GM12878 (cell line): ENCODE measurements around the gene SLC24A4. TPM values are rescaled to one million over a fixed set of nuclear protein-coding genes. Genes with fewer than 3 reads are reported as not detected.

Experiments used
- ATAC-seq: fragments of 200-7000 bp; cut with Tn5 transposase; 3 replicates; pipeline ENCODE4 v1.9.1; 2020; ENCODE audit warnings: mild to moderate bottlenecking, moderate library complexity
- BruUV-seq: library from RNA; stranded (reverse); fragments of 400-500 nt; replicated peaks from 2 replicates; lab custom pipeline; 2021; lab: Mats Ljungman, UMichigan
- CTCF ChIA-PET: fragments of 300-600 bp; sonication (Branson Sonifier 250); formaldehyde crosslinking; extraction: SDS; loops from one replicate; lab custom pipeline; 2021; ENCODE audit warnings: inconsistent platforms; lab: Yijun Ruan, JAX
- POLR2A ChIA-PET: fragments of 350-600 bp; formaldehyde crosslinking; extraction: SDS; loops from one replicate; lab custom pipeline; 2021; ENCODE audit warnings: inconsistent platforms; lab: Charles Lee
- RAD21 ChIA-PET: fragments of 300-600 bp; sonication (Branson Sonifier 250); formaldehyde crosslinking; loops from one replicate; lab custom pipeline; 2023; ENCODE audit warnings: antibody characterized with exemption; ENCODE audit not compliant: unreplicated experiment; lab: Charles Lee
- SMC1A ChIA-PET: fragments of 300-600 bp; sonication (Branson Sonifier 250); formaldehyde crosslinking; loops from one replicate; lab custom pipeline; 2023; ENCODE audit not compliant: unreplicated experiment, uncharacterized antibody; lab: Charles Lee
- DNase-seq: peaks from one replicate; pipeline ENCODE4 v3.0.0-alpha.2; 2011; ENCODE audit warnings: low read depth, low spot score
- FAIRE-seq: peaks from 3 replicates; lab custom pipeline; 2011; peaks lifted over from hg19 to GRCh38; lab: Jason Lieb, UNC
- H2AFZ ChIP-seq: 2 replicates; pipeline ENCODE4 v1.6.0; 2011; ENCODE audit warnings: low read depth, low read length, control low read depth; ENCODE audit not compliant: control insufficient read depth
- H3K27ac ChIP-seq: 2 replicates; pipeline ENCODE4 v1.5.1; 2011; ENCODE audit warnings: control low read depth; ENCODE audit not compliant: control insufficient read depth, insufficient read depth
- H3K27me3 ChIP-seq, 2 experiments: replicated peaks in 1 of 2; 2 replicates each; pipeline versions ENCODE4 v1.6.0 to v1.6.1; 2011; ENCODE audit warnings: low read length in 1 of 2; ENCODE audit not compliant: control insufficient read depth in 2 of 2, insufficient read depth in 2 of 2
- H3K36me3 ChIP-seq, 2 experiments: 2 replicates each; pipeline ENCODE4 v1.5.1; 2011; ENCODE audit warnings: low read length in 1 of 2; ENCODE audit not compliant: control insufficient read depth in 2 of 2, insufficient read depth in 2 of 2
- H3K4me1 ChIP-seq: 2 replicates; pipeline ENCODE4 v1.6.1; 2011; ENCODE audit warnings: mild to moderate bottlenecking, low read length, moderate library complexity, mixed read lengths; ENCODE audit not compliant: control insufficient read depth, insufficient read depth
- H3K4me2 ChIP-seq: 2 replicates; pipeline ENCODE4 v1.6.0; 2011; ENCODE audit warnings: control low read depth; ENCODE audit not compliant: control insufficient read depth, insufficient read depth
- H3K4me3 ChIP-seq: fragments of 200-600 bp; sonication (generic); 2 replicates; pipeline ENCODE4 v1.5.1; 2016
- H3K79me2 ChIP-seq: 2 replicates; pipeline ENCODE4 v1.6.0; 2011; ENCODE audit warnings: low read length; ENCODE audit not compliant: control insufficient read depth, insufficient read depth
- H3K9ac ChIP-seq: 2 replicates; pipeline ENCODE4 v1.8.0; 2011; ENCODE audit warnings: low read length, control low read depth, mixed read lengths; ENCODE audit not compliant: control insufficient read depth, insufficient read depth
- H3K9me3 ChIP-seq: replicated peaks from 3 replicates; pipeline ENCODE4 v1.5.1; 2011; ENCODE audit warnings: mild to moderate bottlenecking, low read length; ENCODE audit not compliant: control insufficient read depth, insufficient read depth
- H4K20me1 ChIP-seq: 2 replicates; pipeline ENCODE4 v1.6.0; 2011; ENCODE audit not compliant: control insufficient read depth, insufficient read depth
- NR2C1 ChIP-seq: fragments of 450-650 bp; IDR thresholded peaks from 2 replicates; pipeline ENCODE4 v1.6.1; 2017; ENCODE audit warnings: antibody characterized with exemption, mild to moderate bottlenecking, moderate library complexity
- RBBP5 ChIP-seq: fragments of 200-600 bp; sonication (generic); conservative IDR thresholded peaks from 2 replicates; pipeline ENCODE4 v1.6.1; 2016
- SRF ChIP-seq, 2 experiments: IDR thresholded peaks; 2 replicates each; pipeline ENCODE4 v1.6.1; 2011; ENCODE audit warnings: low read depth in 2 of 2, low read length in 2 of 2, mild to moderate bottlenecking in 1 of 2, moderate library complexity in 1 of 2
- TAF1 ChIP-seq: IDR thresholded peaks from 2 replicates; pipeline ENCODE4 v1.6.1; 2011; ENCODE audit warnings: mild to moderate bottlenecking, low read depth, low read length, borderline replicate concordance
- TCF3 ChIP-seq: IDR thresholded peaks from 2 replicates; pipeline ENCODE4 v1.6.1; 2012; ENCODE audit warnings: low read depth, mild to moderate bottlenecking, low read length, borderline replicate concordance; ENCODE audit not compliant: insufficient read depth
- WRNIP1 ChIP-seq: IDR thresholded peaks from 2 replicates; pipeline ENCODE4 v1.6.1; 2011; ENCODE audit warnings: low read depth, low read length, improper control_type of control experiment, borderline replicate concordance
- WGBS: methylation state at CpG from one replicate; pipeline ENCODE4 v1.1.6; 2016; ENCODE audit warnings: low lambda C conversion rate; ENCODE audit not compliant: insufficient replicate concordance, insufficient coverage; ENCODE audit errors: missing lambda C conversion rate; 5-methylcytosine and 5-hydroxymethylcytosine counted together
- in situ Hi-C: fragments of 300-500 bp; cut with MboI; formaldehyde crosslinking; loops from 9 replicates; pipeline ENCODE4 v1.14.3; 2018; ENCODE audit warnings: mixed read lengths
- intact Hi-C: fragments of 100-400 bp; cut with micrococcal nuclease; formaldehyde crosslinking; loops from one replicate; pipeline ENCODE4 v1.14.2; 2022; ENCODE audit not compliant: unreplicated experiment
- polyA plus RNA-seq, 11 experiments: library from polyadenylated mRNA; depleted of rRNA in 4 of 11; unstranded in 6 of 11; stranded (reverse) in 5 of 11; fragments of >200 nt; fragmentation: Nextera tagmentation in 4 of 11; fragmentation: Illumina TruSeq in 1 of 11; extraction: Ambion mirVana in 4 of 11; extraction: Trizol in 1 of 11; gene quantifications; 1 replicate in 1 of 11; 2 replicates in 10 of 11; pipeline versions ENCODE4 v1.2.1 to v1.2.3, GENCODE V29; 2011 to 2016; ENCODE audit warnings: inconsistent platforms in 2 of 11, missing spikeins in 2 of 11, low read depth in 1 of 11
- total RNA-seq, 4 experiments: library from RNA; depleted of rRNA in 3 of 4; stranded (reverse); fragments of >200 nt in 3 of 4; fragmentation: Illumina TruSeq in 1 of 4; extraction: Trizol in 1 of 4; gene quantifications; 2 replicates each; pipeline versions ENCODE4 v1.2.1 to v1.2.3, GENCODE V29; 2013 to 2021
- TF ChIP-seq, protein P1 (sequence below): IDR thresholded peaks from 2 replicates; pipeline ENCODE4 v1.6.1; 2012; ENCODE audit warnings: low read depth, low read length, improper control_type of control experiment

The SLC24A4 gene
- total and polyA plus RNA-seq, 10 of the 15 experiments (the other 5 are each of a cell fraction or from before 2014, with no cell fraction given), result under 0.01 to 0.46 (median 0.04) TPM; not detected in 5

DNA sequence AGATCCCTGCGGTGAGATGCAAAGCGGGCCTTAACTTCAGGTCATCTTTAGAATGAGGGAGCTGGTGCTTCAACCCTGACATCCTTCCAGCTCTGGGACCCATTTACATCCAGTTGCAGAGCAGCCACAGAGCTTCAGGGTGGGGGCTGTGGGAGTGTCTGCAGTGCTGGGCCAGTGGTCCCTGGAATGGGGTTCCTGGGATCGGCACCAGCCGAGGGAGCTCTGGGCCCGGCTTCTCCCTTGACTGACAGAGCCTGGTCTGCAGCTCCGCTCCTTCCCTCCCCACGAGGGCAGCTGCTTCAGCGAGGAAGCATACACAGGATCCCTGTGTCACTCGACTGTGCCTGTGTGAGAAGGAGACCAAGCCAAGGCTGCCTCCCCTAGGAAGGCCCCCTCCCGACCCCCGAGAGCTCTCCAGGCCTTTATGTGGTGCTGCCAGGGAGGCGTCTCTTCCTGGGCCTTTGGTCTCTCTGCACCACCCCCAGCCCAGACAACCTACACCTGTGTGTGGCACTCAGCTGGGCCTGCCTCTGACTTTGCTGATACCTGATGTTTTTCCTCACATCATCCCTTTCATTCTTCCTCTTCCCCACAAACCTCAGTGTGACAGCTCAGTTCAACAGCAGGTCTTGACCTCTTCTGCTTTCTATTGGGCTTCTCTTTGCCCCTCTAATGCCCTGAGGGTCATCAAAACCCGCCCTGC, 142.5 kb downstream of the SLC24A4 start:
- in situ Hi-C loops, result no loop called here
- SMC1A ChIA-PET, result interaction anchor here (1.3 to 1.8 kb wide), 3 partner anchors 35 to 185 kb away, joined by 3 to 4 read pairs (median 3); no protein-coding TSS in a partner anchor

More for the DNA sequence above, 142.5 kb downstream of the SLC24A4 start:
- H3K9me3 ChIP-seq, result peaks cover 7% of the 10 kb centered on the region; the same call in 2 of the 3 replicates
- ChIA-PET RAD21 (interaction anchor here (1.2 to 1.5 kb wide), 2 partner anchors 124 to 187 kb away, joined by 4 to 5 read pairs; no protein-coding TSS in a partner anchor), CTCF (interaction anchor here (0.5 to 1.7 kb wide), 7 partner anchors 9 to 307 kb away, joined by 3 to 8 read pairs (median 3); no protein-coding TSS in a partner anchor), POLR2A (interaction anchor here (0.5 to 1.0 kb wide), 4 partner anchors 53 to 129 kb away, joined by 3 to 4 read pairs (median 4); no protein-coding TSS in a partner anchor)
- H3K9ac ChIP-seq, result no peak overlapping the region
- no peak for TF ChIP-seq TCF3
- TF ChIP-seq RBBP5, result no peak
- no peak for TF ChIP-seq SRF (IDR thresholded peaks at IDR 0.05; ENCODE audit: low read depth in 2 of 2, low read length in 2 of 2)
- TF ChIP-seq, protein P1, sequence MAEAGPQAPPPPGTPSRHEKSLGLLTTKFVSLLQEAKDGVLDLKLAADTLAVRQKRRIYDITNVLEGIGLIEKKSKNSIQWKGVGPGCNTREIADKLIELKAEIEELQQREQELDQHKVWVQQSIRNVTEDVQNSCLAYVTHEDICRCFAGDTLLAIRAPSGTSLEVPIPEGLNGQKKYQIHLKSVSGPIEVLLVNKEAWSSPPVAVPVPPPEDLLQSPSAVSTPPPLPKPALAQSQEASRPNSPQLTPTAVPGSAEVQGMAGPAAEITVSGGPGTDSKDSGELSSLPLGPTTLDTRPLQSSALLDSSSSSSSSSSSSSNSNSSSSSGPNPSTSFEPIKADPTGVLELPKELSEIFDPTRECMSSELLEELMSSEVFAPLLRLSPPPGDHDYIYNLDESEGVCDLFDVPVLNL, result no peak
- TF ChIP-seq WRNIP1, result no peak
- TF ChIP-seq NR2C1, result no peak
- no peak for TF ChIP-seq TAF1
- H3K4me1 ChIP-seq, result peaks cover 15% of the 10 kb centered on the region
- H3K79me2 ChIP-seq, result no peaks in the 10 kb centered on the region
- FAIRE-seq (no peak), ATAC-seq (no peak), DNase-seq (no peak)
- H3K4me3 ChIP-seq, result no peak overlapping the region
- 55% methylated on average over 13 of the region's 13 CpGs for WGBS
- no peaks in the 10 kb centered on the region for H3K36me3 ChIP-seq
- no peak overlapping the region for H2AFZ ChIP-seq
- no peak overlapping the region for H3K4me2 ChIP-seq
- no peaks in the 10 kb centered on the region for H4K20me1 ChIP-seq
- intact Hi-C loops, result no loop called here
- H3K27me3 ChIP-seq, result no peaks in the 10 kb centered on the region
- no peak overlapping the region for H3K27ac ChIP-seq
- no TSS peak for BruUV-seq
